Neural crest cell (in vitro differentiated cells): ENCODE measurements around the gene C2orf49. TPM values are rescaled to one million over a fixed set of nuclear protein-coding genes. Genes with fewer than 3 reads are reported as not detected.

Experiments
- DNase-seq: peaks from one replicate; pipeline ENCODE4 v3.0.0; 2021; ENCODE audit warnings: low read depth, mixed read lengths, low spot score
- H3K27ac Mint-ChIP-seq: one replicate; pipeline ENCODE4 v1.8.0; 2021; ENCODE audit warnings: mild to moderate bottlenecking, mixed read lengths; ENCODE audit not compliant: unreplicated experiment
- H3K27me3 Mint-ChIP-seq: 2 replicates; pipeline ENCODE4 v1.8.0; 2021; ENCODE audit warnings: low read depth, mild to moderate bottlenecking, mixed read lengths
- H3K36me3 Mint-ChIP-seq: 2 replicates; pipeline ENCODE4 v1.8.0; 2021; ENCODE audit warnings: low read depth, mild to moderate bottlenecking, mixed read lengths
- H3K4me1 Mint-ChIP-seq: 2 replicates; pipeline ENCODE4 v1.8.0; 2021; ENCODE audit warnings: mixed read lengths
- H3K4me3 Mint-ChIP-seq: one replicate; pipeline ENCODE4 v1.8.0; 2021; ENCODE audit warnings: mild to moderate bottlenecking, mixed read lengths
- H3K9me3 Mint-ChIP-seq: 2 replicates; pipeline ENCODE4 v1.8.0; 2021; ENCODE audit warnings: mixed read lengths
- CTCF ChIP-seq: fragments of 200-600 bp; sonication (generic); conservative IDR thresholded peaks from 2 replicates; pipeline ENCODE4 v1.5.0; 2021; ENCODE audit warnings: antibody characterized with exemption, mild to moderate bottlenecking
- total RNA-seq: library from RNA; stranded (reverse); gene quantifications from 2 replicates; pipeline ENCODE4 v1.2.1, GENCODE V29; 2021

C2orf49 gene
- total RNA-seq, 1 donor from 2014 or later = 19.9 TPM

- Mint-ChIP-seq H3K9me3 (no peaks in the 10 kb centered on the region), H3K36me3 (no peaks in the 10 kb centered on the region), H3K27me3 (no peaks in the 10 kb centered on the region), H3K27ac (no peak overlapping the region), H3K4me1 (peaks cover 15% of the 10 kb centered on the region), H3K4me3 (no peak overlapping the region)
- DNase-seq = no peak
- TF ChIP-seq CTCF = no peak
These were observed 41.6 kb downstream of the C2orf49 start for GRCh38 chr2:105378921-105379383.

DNA sequence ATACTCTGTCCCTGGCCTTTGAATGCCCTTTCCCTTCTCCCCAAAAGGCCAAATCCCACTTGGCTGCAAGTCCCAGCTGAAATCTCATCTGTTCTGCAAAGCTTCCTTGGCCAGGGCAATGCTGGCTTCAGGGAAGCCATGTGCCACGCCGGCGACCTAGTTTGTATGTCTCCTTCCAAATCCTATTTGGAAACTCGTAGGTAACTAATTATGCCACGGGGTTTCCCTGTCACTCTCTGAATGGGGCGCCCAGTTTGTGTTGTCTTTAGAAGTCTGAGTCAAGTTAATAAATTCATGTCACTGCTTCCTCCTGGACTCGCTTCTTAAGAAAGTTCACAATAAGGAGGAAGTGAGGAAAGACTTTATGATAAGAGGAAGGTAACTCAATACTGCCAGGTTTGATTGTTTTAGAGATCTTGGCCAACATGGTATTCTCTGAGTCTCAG lies 42.4 kb downstream of the C2orf49 start:
- Mint-ChIP-seq H3K27me3 (no peaks in the 10 kb centered on the region), H3K4me1 (peaks cover 7% of the 10 kb centered on the region), H3K36me3 (no peaks in the 10 kb centered on the region), H3K27ac (no peak overlapping the region), H3K4me3 (no peak overlapping the region), H3K9me3 (no peaks in the 10 kb centered on the region)
- DNase-seq = no peak
- no peak for TF ChIP-seq CTCF

- H3K4me3 Mint-ChIP-seq = no peak overlapping the region
- no peak for TF ChIP-seq CTCF
- H3K27me3 Mint-ChIP-seq = no peaks in the 10 kb centered on the region
- H3K27ac Mint-ChIP-seq = no peak overlapping the region
- DNase-seq = no peak
- H3K9me3 Mint-ChIP-seq = no peaks in the 10 kb centered on the region
- H3K4me1 Mint-ChIP-seq = no peaks in the 10 kb centered on the region
- H3K36me3 Mint-ChIP-seq = no peaks in the 10 kb centered on the region
These were observed 43.2 kb downstream of the C2orf49 start for GRCh38 chr2:105380432-105381100.

GRCh38 chr2:105381101-105381668 lies 43.8 kb downstream of the C2orf49 start:
- Mint-ChIP-seq H3K36me3 (no peaks in the 10 kb centered on the region), H3K4me3 (no peak overlapping the region), H3K4me1 (no peaks in the 10 kb centered on the region), H3K27ac (no peak overlapping the region), H3K27me3 (no peaks in the 10 kb centered on the region), H3K9me3 (no peaks in the 10 kb centered on the region)
- no peak for TF ChIP-seq CTCF
- no peak for DNase-seq

DNA sequence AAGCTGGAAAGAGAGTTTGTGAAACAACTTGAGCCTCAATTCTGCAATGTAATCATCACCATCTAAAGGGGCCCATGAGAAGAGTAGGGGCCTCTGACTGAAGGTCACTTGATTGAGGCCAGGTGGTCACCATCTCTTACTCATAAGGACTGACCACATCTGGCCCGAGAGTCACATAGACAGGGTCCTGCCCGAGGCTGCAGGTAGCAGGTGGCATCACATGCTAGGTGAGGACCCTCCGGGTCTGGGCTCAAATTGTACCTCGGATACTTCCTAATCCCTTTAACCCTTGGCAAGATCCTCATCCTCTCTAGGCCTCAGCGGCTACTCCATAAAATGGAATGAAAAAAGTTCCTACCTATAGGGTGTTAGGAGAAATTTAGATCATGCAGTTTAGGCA lies 44.8 kb downstream of the C2orf49 start:
- Mint-ChIP-seq H3K4me3 (no peak overlapping the region), H3K4me1 (no peaks in the 10 kb centered on the region), H3K9me3 (no peaks in the 10 kb centered on the region), H3K36me3 (no peaks in the 10 kb centered on the region), H3K27me3 (no peaks in the 10 kb centered on the region), H3K27ac (no peak overlapping the region)
- TF ChIP-seq CTCF = no peak
- DNase-seq = no peak
